Left renal cortex interstitium (tissue), 4 donors: ENCODE measurements around the gene EFNA5. TPM values are rescaled to one million over a fixed set of nuclear protein-coding genes. Genes with fewer than 3 reads are reported as not detected.
A peak's percentile ranks its signal among the peaks of the same experiment; 100 is the strongest.

ENCODE experiments used
- DNase-seq, 4 donors: peaks; one replicate each; pipeline ENCODE4 v3.0.0-alpha.2; 2013; ENCODE audit warnings: low read depth in 4 of 4, low spot score in 2 of 4, missing footprints in 1 of 4
- polyA plus RNA-seq, 4 donors: library from polyadenylated mRNA; unstranded; fragments of 120-200 nt; gene quantifications; one replicate each; pipeline ENCODE4 v1.2.1, GENCODE V29; 2013; ENCODE audit not compliant: insufficient read length in 4 of 4

Gene EFNA5
- polyA plus RNA-seq, 4 donors, result 23.3 to 28.7 (median 26.9) TPM

DNA sequence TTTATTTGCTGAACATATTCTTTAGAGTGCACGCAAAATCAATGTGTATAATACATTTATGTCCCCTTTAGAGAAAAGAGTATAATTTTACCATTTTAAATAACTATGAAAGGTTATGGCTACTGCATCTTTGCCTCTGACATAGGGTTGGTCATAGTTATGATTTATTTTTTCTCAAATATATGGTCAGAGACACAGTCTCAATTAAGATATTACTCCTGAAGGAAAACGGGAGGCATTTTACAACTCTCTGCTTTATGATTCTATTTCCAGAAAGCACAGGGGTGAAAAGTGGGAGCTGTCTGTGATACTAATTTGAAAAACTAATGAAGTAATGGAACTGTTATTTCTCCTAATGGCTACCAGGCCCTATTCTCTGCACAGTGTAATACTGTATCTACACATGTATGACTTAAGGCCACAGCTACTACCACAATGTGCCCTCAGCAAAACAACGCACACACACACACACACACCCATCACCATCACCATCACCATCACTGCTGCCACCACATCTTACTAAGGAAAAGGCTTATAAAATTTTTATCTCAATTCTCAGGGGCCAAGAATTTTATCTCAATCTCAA lies 262.9 kb downstream of the EFNA5 start:
- DNase-seq, result no peak

DNA sequence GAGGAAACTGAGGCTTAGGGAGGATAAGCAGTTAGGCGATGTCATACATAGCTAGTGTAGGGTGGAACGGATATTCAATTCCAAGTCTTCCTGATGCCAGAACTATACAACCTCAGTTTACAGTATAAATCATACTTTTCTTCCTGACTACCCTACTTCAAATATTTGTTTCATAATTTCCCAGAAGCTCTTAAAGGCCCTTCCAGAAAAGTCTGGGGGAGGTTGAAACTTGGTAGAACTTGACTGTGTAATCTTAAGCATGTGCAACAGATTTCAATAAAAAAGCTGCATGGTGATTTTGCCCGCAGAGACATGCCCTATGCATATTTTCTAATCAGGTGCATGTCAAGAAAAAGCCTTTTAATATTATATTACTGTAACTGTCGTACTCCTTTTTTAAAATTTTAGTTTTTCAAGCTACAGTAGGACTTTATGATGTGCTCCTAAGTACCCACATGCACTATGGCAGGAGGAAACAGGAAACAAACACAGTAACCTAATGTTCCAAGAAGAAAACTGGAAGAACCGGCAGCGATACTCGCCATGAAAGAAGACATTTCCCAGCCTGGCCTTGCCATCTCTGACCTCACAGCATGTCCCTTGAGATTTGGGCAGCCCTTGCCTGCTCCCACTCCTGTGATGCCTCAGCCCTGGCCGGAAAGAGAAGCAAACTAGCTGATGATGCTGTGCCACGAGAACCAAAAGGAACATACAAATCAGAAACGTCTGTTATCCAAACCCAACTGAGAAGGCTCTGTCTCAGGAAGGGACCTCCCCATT lies 266.0 kb downstream of the EFNA5 start:
- DNase-seq, result no peak

DNA sequence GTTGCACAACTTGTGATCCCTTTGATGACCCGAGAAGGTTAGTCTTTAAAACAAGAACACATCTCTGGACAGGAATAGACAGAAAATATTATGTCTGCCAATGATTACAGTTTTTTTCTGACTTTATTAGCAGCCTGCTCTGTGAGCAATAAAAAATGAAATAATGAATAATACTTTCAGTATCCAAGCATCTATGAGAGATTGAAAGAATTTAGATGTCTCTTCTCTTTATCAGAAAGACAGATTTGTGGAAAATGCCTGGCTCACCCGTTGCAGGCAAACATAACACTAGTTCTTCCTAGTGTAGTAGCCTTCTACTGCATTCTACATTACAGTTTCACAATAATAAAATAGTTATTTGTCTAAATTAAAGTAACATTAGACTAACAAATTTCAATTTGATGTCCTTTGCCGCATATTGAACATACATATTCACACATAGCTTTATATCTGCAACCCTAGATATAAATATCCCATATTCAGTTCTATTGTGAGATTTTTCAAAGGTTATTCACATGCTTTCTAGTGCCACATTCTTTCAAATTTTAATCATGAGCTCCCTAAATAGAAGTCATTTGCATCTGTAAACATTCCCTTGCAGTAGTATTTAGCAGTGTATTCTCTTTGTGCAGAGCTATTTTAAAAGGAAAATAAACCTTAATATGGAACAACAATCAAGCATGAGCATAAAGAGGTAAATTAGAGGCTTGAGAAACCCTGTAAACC lies 267.3 kb downstream of the EFNA5 start:
- no peak for DNase-seq

DNA sequence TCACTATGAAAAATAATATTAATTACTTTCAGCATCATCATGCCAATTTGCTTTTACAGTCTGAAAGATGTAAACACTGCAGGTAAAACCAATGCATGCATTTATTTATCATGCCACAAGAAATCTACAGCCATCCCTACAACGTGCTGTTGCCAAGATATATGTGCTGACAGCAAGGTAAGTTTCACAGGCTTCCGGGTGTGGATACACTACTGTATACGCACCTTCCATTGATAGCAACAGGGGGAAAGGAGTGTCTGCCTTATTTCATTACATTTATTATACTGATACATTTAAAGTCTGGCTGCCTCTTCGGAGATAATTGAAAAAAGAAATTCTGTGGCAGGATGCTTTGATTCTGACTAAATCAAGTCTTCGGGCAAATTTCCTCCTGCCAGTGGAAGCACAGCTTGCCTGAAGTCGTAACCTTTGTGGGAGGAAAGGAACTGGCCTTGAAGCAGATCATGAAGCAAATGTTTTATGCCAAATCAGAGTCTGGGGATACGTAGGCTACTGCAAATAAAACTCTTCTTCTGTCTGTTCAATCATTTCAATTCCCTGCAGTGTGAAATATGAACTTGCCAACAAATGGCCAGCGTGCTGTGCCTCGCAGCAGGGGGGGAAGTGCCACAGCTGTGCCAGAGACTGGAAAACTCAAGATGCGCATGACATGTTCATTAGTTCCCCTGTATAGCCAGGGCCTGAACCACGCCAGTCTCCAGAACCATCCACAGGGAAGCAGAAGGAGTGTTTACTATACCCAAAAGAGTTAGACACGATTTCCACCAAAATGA lies 268.1 kb downstream of the EFNA5 start:
- DNase-seq, result no peak

DNA sequence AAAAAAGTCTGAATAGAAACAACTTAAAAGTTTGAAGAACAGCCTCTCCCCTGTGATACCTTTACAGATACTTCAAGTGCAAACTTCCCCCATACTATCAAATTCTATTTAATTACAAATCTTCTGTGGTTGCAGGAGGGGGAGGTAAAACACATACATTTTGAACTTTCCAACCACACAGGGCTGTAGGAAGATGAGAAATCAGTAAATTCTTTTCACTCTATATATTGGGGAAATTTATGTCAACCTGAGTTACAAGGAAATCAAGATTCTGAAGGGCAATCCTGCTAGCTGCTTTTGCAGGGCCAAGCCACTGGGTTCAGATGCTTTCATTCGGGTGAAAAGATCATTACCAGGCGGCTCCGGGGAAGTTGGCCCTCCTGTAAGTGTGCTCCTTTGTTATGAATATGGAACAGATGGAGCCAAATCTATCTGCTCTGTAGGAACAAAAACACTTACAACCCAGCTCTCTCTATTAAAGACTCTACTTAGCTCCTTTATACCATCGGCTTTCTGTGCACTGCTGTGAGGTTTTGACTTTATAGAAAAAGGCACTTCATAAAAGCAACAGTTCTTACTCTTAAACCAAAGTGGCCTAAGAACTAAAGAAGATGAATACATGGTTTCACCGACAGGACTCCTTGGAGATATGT lies 269.1 kb downstream of the EFNA5 start:
- DNase-seq, result no peak

DNA sequence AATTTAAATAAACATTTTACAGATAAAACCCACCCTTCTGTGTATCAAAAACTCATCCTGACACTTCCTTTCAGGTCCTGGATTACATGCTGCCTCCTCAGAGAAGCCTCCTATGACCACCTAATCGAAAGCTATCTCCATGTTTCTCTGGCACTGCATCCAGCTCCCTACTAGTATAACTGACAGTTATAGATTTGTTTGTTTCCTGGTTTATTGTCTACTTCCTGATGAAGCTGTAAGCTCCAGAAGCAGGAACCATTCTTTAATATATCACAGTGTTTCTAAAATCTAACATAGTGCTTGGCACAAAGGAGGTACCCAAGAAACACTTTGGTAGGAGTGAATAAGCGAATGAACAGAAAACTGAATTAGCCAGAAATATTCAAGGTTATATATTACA lies 270.4 kb downstream of the EFNA5 start:
- DNase-seq, result no peak

DNA sequence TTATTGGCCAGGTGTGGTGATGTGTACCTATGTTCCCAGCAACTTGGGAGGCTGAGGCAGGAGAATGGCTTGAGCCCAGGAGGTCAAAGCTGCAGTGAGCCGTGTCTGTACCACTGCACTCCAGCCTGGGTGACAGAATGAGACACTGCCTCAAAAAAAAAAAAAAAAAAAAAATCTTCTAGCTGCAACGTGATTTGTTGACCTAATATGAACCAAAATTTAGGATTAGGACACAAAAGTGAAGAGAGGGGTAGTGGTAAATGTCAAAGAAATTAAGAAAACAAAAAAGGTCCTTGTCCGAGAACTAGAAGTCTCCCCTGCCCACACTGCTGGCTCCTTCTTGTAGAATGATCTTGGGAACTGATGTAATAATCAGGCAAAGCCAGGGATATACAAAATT lies 272.0 kb downstream of the EFNA5 start:
- DNase-seq, result no peak

DNA sequence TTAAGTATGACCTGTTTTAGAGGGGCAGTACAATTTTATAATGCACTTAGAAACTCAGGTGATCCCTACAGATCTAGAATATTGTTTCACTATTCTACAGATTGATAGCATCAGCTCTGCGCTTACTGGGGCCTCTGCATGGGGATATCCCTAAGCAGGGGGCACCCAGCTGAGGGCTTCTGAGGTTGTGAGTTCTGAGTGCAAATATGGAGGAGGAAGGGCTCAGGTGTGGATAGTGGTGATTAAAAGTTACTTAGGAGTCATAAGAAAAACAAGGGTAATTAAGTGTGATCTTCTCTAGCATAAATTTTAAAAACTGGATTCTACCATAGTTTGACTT lies 274.4 kb downstream of the EFNA5 start:
- DNase-seq, result no peak

DNA sequence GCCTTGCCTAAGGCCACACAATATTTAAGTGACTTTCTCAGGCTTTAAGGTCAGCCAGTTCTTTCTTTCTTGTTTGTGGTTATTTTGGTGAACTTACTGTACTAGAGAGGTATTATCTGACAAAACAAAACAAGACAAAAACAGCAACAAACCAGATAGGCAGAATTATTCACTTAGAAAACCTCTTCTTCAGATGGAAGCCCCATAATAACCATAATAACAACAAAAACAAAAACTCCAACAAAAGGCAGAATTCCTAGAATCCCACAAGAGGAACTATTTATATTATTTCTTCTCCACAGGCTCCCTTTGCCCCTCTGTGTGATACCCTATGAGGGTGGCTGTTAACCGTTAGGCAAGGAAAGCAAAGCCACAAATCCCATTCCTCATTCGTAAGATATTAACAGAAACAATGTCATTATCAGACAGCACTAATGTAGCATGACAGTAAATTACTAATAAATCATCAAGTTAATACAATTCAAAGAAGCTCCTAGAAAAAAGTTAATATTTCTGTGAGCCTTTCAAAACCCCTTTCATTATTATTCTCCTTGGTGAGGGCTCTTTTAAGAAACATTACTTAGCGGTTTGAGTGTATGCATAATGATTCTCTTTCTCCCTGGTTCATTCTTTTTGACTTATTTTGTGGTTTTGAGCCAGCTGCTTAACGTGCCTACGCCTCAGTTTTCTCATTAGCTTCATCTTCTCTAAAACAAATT lies 274.9 kb downstream of the EFNA5 start:
- DNase-seq, result no peak

DNA sequence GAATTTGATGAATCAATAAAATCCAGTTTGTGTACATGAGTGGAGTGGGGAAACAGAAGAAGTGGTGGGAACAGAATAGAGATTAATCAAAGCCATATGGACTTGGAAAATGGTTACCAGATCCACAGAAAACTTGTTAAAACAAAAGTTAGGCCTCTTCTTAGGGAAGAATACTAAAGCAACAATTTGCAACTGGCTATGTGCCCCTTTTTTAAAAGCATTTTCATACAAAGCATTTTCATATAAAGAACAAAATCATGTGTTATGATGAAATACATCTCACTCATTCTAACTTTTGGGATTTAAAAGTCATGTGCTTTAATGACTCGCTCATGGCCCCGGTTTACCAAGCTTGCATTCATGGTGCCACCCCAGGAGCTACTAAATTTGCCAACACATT lies 276.9 kb downstream of the EFNA5 start:
- DNase-seq, result no peak

DNA sequence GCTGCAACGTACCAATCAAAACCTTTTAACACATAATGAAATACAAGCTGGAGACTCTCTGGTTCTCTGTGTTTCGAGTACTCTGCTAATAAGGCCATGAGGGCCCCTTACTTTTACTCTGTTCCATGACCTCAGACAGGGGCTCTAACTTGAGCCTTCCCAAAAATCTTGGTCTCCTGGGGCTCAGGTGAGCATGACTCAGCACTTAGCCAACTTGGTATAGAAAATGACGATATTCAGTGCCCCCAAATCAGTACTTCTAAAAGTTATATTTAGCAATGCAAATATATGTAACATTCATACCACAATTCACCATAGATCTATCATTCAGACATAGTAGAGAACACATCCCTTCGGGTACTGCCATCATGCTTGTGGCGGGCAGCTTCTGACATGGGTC lies 278.9 kb downstream of the EFNA5 start:
- DNase-seq, result no peak

DNA sequence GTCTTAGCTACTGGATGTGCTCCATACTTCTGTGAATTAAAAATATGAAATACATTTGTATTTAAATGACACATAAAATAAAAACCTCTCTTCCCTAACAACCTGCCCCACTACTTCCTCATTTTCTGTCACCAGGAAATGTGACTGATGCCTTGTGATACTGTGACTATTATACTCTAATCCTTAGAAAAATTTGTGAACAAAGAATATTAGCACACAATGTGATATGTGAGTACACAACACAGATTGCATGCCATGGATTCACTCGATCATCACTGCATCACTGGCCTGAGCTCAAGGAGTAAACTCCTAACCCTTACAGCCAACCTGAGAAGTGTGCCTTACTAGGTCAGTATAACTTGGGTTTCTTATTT lies 281.0 kb downstream of the EFNA5 start:
- no peak for DNase-seq

DNA sequence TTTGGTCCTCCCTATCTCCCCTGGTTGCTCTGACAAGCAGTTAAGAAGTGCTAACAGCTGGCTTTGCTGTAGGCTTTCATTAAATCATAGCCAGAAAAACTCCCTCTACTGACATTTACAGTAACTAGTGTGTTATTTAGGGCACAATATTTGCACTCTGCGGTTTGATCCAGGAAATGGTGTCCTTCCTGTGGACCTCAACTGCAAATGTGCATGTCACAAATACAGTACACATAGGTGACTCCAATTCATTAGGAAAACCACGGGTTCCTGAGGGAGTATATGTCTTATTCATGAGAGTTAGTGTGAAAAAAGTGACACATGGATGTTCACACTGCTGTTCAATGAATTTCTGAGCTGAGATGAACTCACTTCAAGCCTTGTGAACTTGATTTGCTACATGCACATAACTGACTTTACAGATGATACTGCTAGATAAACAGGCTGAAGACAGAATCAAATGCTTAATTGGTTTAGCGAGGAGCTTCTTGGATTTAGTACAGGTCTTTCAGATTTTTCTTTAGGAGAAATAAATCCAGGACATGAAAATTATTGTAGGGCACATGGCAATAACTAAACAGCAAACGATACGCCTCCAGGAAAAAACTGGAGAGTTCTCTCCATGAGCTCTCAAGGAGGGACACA lies 281.5 kb downstream of the EFNA5 start:
- peak in 3 of 4 donors; percentile 41 to 50 (median 43) for DNase-seq

DNA sequence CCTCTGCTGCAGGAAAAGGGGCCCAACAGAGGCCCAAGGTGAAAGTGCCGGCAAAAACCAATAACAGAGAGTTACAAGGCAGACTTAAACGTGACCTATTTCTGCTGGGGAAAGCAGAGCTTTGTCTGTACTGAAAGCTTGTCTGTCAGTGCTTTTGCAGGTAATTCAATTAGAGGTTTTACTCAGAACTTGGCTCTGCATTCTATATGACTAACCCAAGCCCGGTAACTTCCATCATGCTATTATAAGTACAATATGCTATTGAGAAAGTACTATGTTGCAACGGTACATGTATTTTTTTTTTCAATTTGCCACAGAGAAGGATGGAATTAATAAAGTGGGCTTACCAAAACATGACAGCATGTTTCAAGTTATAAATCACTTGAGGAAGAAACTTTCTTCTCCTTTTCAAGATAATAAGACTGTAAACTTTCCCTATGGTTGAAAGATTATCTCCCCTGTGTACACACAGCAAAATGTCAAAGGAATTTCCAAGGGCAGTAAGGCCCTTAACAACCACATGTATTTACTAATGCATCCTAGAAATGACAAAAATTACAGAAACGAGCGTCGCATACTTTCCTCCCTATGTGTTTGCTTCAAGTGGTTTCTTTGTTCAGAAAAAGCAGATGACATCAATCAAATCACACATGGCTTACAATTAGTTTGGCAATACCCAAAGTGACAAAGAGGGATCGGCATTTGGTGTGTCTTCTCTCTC lies 282.4 kb downstream of the EFNA5 start:
- DNase-seq, result no peak

DNA sequence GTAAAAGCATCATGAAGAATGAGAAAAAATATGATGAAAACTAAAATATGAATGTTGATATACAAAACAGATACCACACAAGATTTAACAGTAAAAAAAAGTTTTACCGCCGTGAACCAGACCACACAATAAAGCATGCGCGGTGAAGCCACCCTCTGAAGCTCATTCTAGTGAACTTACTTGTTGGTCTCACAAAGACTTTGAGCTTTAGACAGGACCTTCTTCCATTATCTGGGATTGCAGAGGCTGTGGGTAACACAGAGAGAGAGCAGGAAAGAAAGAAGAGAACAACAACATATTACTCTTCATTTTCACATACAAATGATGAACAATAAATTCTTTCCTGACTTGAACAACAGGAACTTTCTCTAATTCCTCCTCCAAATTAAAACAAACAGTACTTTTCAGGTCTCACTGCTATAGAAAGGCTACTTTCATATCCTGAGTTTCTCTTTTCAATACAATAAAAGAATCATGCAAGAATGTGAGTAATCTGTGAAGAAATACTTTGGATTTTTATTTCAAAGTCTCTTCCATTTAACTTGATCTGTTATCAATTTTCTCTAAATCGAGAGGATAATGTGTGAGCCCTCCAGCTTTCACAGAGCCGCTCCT lies 283.1 kb downstream of the EFNA5 start:
- no peak for DNase-seq

DNA sequence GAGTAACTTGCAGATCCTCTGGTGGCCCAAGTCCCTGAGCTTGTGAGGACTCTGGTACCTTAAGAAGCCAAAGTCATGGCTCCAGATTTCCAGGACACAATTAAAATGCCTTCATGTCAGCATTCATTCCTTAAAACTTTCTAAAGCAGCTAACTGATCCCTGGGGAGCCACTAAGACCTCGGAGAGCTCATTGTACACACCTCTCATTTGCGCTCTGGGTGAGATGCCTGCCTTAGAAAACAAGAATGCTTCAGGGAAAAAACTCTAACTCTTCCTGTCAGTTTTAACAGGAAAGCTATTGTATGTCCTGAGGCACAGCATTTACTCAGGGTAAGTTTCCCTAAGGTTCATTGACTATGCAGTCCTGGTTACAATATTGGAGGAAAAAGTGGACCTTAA lies 285.0 kb downstream of the EFNA5 start:
- DNase-seq, result no peak

DNA sequence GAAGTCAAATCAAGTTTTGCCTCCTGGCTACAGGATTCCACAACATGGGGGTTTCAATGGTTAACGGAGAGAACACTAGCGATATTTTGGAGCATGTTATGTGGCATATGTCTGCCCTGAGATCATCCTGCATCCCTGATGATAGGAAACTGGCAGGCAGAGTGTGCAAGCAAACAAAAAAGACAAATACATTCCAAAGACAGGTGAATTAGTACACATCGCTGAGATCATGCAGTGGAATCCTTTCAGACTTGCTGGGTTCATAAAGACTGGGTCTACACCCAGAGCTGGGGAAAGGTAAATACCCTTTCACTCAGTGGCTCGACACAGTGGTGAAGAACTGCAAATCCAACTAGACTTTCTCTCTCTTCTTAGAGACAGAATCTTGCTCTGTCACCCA lies 286.5 kb downstream of the EFNA5 start:
- no peak for DNase-seq

DNA sequence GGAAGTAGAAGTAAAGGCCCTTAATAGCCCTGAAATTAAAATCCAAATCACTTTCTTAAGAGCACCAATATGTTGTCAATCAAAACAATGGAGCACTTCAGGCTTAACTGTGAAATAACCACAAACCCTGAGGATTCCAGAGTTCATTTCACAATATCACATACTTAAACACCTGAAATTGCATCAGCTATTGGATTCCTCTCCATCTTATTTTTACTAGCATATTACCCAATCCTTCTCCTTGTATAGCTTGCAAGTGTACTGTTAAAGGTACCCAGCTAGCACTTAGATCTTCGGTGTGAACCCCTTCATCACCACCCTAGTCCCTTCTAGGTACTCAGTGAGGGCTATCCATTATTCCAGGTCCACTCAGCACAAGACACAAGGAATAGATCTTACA lies 287.3 kb downstream of the EFNA5 start:
- no peak for DNase-seq
